ENCODE measurements around the gene COA5.

DNA sequence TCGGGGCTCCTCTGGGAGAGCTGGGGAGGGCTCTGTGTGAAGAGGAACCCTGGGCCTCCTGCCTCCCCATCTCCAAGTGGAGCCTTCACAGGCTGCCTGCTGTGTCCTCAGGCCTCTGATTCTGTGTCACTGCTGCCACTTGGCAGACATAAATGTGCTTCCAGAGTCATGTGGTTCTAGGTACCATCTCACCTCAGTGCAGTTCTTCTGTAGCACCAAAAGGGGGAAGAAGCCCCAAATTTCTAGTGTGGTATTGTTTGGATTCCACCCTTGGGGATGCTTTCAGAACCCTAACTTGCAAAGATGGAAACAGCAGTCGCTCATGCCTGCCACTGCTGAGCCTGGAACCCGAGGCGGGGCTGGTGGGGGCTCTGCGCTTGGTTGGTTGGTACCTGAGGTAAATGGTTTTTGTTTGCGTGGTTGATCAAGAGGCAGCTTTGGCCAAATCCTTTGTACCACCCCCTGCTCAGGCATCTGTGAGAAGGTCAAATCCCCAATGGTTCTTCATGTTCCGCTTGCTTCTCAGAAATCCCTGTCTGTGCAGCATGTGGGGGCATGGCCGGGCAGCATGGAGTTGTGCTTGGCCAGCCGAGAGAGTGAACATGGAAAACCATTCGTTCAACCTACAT, 27.5 kb downstream of the COA5 start:
- no peak for TF ChIP-seq POLR2A (IDR thresholded peaks at IDR 0.05)
- TF ChIP-seq, protein P1, sequence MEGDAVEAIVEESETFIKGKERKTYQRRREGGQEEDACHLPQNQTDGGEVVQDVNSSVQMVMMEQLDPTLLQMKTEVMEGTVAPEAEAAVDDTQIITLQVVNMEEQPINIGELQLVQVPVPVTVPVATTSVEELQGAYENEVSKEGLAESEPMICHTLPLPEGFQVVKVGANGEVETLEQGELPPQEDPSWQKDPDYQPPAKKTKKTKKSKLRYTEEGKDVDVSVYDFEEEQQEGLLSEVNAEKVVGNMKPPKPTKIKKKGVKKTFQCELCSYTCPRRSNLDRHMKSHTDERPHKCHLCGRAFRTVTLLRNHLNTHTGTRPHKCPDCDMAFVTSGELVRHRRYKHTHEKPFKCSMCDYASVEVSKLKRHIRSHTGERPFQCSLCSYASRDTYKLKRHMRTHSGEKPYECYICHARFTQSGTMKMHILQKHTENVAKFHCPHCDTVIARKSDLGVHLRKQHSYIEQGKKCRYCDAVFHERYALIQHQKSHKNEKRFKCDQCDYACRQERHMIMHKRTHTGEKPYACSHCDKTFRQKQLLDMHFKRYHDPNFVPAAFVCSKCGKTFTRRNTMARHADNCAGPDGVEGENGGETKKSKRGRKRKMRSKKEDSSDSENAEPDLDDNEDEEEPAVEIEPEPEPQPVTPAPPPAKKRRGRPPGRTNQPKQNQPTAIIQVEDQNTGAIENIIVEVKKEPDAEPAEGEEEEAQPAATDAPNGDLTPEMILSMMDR (IDR thresholded peaks at IDR 0.05 in 8 of 11, conservative IDR thresholded peaks at IDR 0.05 in 3 of 11): no peak
